ENCODE data around the gene SNTB2. TPM values are rescaled to one million over a fixed set of nuclear protein-coding genes. Genes with fewer than 3 reads are reported as not detected.

The SNTB2 gene
- total RNA-seq, 2 experiments from 2014 or later: 11.8 to 13.0 TPM

- ATAC-seq (no peak), DNase-seq (no peak)
- intact Hi-C loops (cut with micrococcal nuclease): no loop called here
- Mint-ChIP-seq H3K27me3 (no peaks in the 10 kb centered on the region), H3K4me1 (ENCODE audit: low read depth) (peaks cover 22% of the 10 kb centered on the region), H3K4me3 (no peak overlapping the region), H3K27ac (no peak overlapping the region), H3K36me3 (ENCODE audit: low read depth) (peaks cover 34% of the 10 kb centered on the region), H3K9me3 (no peaks in the 10 kb centered on the region)
- CTCF ChIA-PET: interaction anchor here (1.3 kb wide), 1 partner anchor 14 kb away, joined by 4 read pairs; no protein-coding TSS in a partner anchor
- POLR2A ChIA-PET: interaction anchor here (0.6 to 8.4 kb wide), 2 partner anchors 10 to 182 kb away, joined by 3 to 93 read pairs; partner anchors contain the start of gene PDF
- TF ChIP-seq CTCF (IDR thresholded peaks at IDR 0.05): no peak
Measured at GRCh38 chr16:69318177-69318910, 131.4 kb downstream of the SNTB2 start.

GRCh38 chr16:69318911-69319289 is 131.9 kb downstream of the SNTB2 start:
- POLR2A ChIA-PET: interaction anchor here (8.4 kb wide), 1 partner anchor 10 kb away, joined by 93 read pairs; the partner anchor contains the start of gene PDF
- H3K4me3 Mint-ChIP-seq: no peak overlapping the region
- peaks cover 16% of the 10 kb centered on the region for H3K4me1 Mint-ChIP-seq (ENCODE audit: low read depth)
- DNase-seq: no peak
- no peak for TF ChIP-seq CTCF (IDR thresholded peaks at IDR 0.05)
- H3K9me3 Mint-ChIP-seq: no peaks in the 10 kb centered on the region
- CTCF ChIA-PET: interaction anchor here (1.3 kb wide), 1 partner anchor 13 kb away, joined by 4 read pairs; no protein-coding TSS in a partner anchor
- no peaks in the 10 kb centered on the region for H3K27me3 Mint-ChIP-seq
- no peak for ATAC-seq
- H3K27ac Mint-ChIP-seq: no peak overlapping the region
- intact Hi-C loops (cut with micrococcal nuclease): no loop called here
- peaks cover 34% of the 10 kb centered on the region for H3K36me3 Mint-ChIP-seq (ENCODE audit: low read depth)

GRCh38 chr16:69319381-69319780 is 132.4 kb downstream of the SNTB2 start:
- ATAC-seq (no peak), DNase-seq (no peak)
- no peak overlapping the region for H3K4me3 Mint-ChIP-seq
- H3K9me3 Mint-ChIP-seq: no peaks in the 10 kb centered on the region
- no peak for TF ChIP-seq CTCF (IDR thresholded peaks at IDR 0.05)
- H3K36me3 Mint-ChIP-seq (ENCODE audit: low read depth): peaks cover 34% of the 10 kb centered on the region
- intact Hi-C loops (cut with micrococcal nuclease): no loop called here
- H3K27ac Mint-ChIP-seq: no peak overlapping the region
- POLR2A ChIA-PET: interaction anchor here (8.4 kb wide), 1 partner anchor 9 kb away, joined by 93 read pairs; the partner anchor contains the start of gene PDF
- H3K27me3 Mint-ChIP-seq: no peaks in the 10 kb centered on the region
- CTCF ChIA-PET: no interaction called here
- H3K4me1 Mint-ChIP-seq (ENCODE audit: low read depth): peaks cover 12% of the 10 kb centered on the region

GRCh38 chr16:69319826-69320739 is 133.1 kb downstream of the SNTB2 start:
- H3K9me3 Mint-ChIP-seq: no peaks in the 10 kb centered on the region
- CTCF ChIA-PET: no interaction called here
- peaks cover 12% of the 10 kb centered on the region for H3K4me1 Mint-ChIP-seq (ENCODE audit: low read depth)
- H3K27ac Mint-ChIP-seq: no peak overlapping the region
- ATAC-seq (no peak), DNase-seq (no peak)
- H3K27me3 Mint-ChIP-seq: no peaks in the 10 kb centered on the region
- H3K36me3 Mint-ChIP-seq (ENCODE audit: low read depth): peaks cover 33% of the 10 kb centered on the region
- POLR2A ChIA-PET: no interaction called here
- no peak overlapping the region for H3K4me3 Mint-ChIP-seq
- TF ChIP-seq CTCF (IDR thresholded peaks at IDR 0.05): no peak
- intact Hi-C loops (cut with micrococcal nuclease): no loop called here

- Mint-ChIP-seq H3K27ac (no peak overlapping the region), H3K9me3 (no peaks in the 10 kb centered on the region), H3K36me3 (ENCODE audit: low read depth) (peaks cover 36% of the 10 kb centered on the region), H3K4me3 (no peak overlapping the region), H3K4me1 (ENCODE audit: low read depth) (peaks cover 14% of the 10 kb centered on the region), H3K27me3 (no peaks in the 10 kb centered on the region)
- intact Hi-C loops (cut with micrococcal nuclease): no loop called here
- DNase-seq: no peak
- POLR2A ChIA-PET: no interaction called here
- no peak for TF ChIP-seq CTCF (IDR thresholded peaks at IDR 0.05)
- CTCF ChIA-PET: no interaction called here
- no peak for ATAC-seq
Measured at GRCh38 chr16:69320740-69321073, 133.7 kb downstream of the SNTB2 start.

All from activated CD8-positive, alpha-beta T cell treated with anti-CD3 and anti-CD28 coated beads for 36 hours (primary cell).